GM18520 (cell line): ENCODE data around the gene KRTAP4-16.
"Not testable (repeated sequence)": the region's sequence is repeated elsewhere in the genome, so short reads cannot be mapped to it uniquely, and the experiment has no call there.

ENCODE experiments used
- ATAC-seq: cut with Tn5 transposase; IDR thresholded peaks from one replicate; pipeline ENCODE4 v1.9.1; 2021; ENCODE audit not compliant: unreplicated experiment

The KRTAP4-16 gene

DNA sequence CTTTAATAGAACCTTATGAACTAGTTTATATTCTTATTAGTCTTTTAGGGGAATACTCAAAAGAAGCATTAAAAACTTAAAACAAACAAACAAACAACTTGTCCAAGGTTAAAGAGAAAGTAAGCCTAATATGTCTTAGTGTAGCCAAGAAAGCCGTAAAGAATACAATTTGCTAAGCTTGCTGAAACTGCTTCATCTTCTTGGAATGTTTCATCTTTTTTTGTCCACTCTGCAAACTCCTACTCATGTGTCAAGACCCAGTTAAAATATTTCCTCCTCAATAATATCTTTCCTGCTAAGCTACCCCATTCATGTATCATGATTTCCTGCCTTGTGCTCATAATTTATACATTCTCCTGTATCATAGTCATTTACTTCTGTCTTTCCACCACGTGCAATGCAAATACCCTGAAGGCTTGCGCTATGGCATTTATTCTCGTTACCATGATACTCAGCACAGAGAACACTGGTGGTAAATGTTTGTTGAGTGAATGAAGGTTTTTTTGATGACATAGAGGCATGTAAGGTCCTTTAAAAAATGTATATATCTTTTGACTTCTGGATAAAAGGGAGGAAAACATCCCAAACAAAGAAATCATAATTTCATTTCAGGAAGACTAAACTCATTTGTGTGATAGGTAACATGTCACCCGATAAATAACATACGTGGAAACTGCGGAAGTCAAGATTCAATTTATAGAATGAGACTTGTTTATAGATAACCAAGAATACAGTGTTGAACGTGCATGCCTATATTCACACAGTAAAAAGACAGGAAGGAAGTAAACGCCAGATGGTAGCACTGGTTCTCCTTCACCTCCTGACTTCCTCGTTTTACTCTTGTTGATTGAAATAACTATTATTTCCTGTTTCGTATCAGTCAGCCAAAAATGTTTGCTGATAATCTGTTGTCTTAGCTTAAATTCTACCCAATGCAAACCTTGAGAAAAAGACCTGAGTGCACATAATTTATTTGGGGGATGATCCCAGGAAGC lies 18.0 kb upstream of the KRTAP4-16 start:
- not testable (repeated sequence) for ATAC-seq

DNA sequence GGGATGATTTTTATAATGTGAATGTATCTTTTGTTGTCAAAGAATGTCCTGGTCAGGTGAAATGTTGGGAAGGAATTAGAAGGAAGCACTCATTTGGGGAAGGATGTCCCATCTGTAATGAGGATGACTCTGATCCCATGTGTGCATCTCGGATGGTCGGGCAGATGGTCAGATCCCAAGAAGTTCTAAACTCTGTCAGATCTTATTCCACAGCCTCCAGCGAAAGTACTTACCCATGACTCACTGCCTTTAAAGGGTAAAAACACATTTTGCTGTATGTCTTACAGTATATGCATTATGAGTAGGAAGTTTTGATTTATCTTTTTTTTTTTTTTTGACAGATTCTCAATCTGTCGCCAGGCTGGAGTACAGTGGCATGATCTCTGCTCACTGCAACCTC lies 16.7 kb upstream of the KRTAP4-16 start:
- ATAC-seq = no peak

DNA sequence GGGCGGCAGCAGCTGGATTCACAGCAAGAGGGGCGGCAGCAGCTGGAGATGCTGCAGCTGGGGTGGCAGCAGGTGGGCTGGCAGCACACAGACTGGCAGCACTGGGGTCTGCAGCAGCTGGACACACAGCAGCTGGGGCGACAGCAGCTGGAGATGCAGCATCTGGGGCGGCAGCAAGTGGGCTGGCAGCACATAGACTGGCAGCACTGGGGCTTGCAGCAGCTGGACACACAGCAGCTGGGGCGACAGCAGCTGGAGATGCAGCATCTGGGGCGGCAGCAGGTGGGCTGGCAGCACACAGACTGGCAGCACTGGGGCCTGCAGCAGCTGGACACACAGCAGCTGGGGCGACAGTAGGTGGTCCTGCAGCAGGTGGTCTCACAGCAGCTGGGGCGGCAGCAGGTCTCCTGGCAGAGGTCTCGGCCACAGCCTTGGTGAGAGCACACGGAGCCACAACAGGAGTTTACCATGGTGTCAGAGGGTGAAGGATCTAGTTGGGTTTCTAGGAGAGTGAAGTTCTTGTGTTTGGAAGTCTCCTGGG lies 15.9 kb upstream of the KRTAP4-16 start, which contains the start of gene KRTAP4-11:
KRTAP4-11 (minus strand) TSS at position 528 of the 541 bp plus-strand sequence; CDS start at position 470, 58 bp downstream.
- ATAC-seq = not testable (repeated sequence)

DNA sequence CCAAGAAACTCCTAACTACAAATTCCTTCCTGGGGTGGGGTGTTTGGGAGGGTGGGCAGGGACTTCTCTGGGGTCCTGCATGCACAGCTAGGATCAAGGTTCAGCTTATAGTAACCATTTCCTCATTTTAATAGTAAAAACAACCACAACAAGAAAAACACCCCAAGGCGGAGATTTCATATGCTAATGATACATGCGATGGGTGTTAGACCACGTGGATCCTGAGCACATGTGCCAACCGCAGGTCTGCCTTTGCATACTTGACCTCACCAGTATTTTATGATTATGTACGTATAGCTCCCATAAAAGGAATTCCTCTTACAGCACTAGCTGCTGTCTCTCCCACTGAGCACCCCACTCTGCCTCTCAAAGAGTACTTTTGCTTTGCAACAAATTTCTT lies 14.3 kb upstream of the KRTAP4-16 start:
- ATAC-seq = no peak

DNA sequence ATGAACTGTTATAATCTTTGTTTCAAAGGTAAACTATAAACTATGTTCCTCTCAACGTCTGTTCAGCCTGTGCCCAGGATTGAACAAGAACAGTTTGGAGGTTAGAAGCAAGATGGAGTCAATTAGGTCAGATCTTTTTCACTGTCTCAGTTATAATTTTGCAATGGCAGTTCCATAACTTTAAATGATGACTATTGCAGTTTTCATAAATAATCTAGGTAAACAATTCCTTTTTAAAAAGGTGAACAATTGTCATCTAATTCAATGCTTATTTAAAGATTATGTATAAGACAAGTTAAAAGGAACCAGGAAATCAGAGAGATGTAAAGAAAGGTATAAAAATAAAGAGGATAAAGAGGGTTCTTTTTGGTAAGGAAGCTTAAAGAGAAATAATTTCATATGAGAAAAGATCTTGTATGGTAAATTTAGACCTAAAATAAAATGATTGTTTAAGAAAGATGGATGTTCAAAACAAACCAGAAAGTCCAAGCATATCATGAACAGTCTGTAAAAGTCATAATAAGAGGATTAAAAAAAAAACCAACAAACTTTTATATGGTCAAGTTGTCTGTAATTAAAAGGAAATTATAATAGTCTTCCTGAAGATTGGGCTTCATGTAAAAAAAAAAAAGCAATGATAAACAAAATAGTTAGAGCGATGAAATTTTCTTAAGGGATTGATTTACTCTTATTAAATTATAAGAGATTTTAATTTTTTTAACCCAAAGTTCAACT lies 9.3 kb upstream of the KRTAP4-16 start:
- no peak for ATAC-seq

DNA sequence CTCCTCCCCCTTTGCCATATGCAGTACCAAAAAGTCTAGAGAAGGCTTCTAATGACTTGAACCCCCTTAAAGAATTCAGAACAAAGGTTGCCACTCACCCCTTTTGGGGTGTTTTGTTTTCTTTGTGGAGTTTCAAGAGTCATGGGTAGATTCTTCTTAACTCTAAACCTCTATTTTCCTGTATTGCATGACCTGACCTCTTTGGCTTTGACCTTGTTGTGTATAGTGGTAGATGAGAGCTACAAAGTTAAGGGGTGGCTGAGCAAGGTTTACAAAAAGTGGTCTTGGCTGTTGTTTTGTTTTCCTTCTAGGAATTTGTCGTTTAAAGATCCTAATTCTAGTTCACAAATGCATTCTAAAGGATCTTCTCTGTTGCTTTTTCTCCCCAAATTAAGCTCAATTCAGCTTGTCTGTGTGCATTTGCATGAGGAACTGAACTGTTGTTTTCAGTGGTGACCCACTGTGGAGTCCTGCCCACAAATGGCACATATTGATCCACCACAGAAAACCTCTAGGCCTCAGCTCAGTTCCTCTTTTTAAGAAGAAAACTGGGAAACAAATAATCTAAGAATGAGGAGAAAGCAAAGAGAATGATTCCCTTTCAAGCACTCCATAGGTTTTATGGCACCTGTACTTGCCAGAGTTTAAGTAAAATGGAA lies 6.8 kb upstream of the KRTAP4-16 start:
- not testable (repeated sequence) for ATAC-seq

DNA sequence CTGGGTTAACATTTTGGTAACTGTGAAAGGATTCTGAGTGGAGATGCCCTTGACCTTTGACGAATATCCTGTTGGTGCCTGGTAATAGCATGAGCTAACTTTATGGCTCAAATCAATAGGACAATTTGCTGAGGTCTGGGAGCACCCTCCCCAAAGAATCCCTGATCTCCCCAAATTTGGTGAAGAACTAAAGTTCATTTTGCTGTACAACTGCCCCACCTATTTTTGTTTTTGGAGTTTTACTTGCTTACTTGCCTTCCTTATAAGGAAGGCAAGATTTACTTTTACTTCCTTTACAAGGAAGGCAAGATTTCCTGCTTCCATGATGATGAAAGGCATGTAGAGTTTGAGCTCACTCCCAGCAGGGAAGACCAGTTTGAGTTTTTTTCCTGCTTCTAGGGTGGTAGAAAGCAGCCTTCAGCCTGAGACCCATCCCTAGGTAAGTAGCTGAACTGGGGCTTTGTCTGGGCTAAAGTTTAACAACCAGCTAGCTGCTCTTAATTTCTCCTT lies 6.0 kb upstream of the KRTAP4-16 start:
- no peak for ATAC-seq

DNA sequence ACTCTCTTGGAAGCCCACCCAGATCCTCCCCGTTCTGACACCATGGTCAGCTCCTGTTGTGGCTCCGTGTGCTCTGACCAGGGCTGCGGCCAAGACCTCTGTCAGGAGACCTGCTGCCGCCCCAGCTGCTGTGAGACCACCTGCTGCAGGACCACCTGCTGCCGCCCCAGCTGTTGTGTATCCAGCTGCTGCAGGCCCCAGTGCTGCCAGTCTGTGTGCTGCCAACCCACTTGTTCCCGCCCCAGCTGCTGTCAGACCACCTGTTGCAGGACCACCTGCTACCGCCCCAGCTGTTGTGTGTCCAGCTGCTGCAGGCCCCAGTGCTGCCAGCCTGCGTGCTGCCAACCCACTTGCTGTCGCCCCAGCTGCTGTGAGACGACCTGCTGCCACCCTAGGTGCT lies 3.3 kb upstream of the KRTAP4-16 start, which contains the start of gene KRTAP4-9:
KRTAP4-9 (plus strand) TSS at position 43 of the 400 bp plus-strand sequence; CDS start at position 43, 0 bp downstream.
- ATAC-seq = not testable (repeated sequence)

DNA sequence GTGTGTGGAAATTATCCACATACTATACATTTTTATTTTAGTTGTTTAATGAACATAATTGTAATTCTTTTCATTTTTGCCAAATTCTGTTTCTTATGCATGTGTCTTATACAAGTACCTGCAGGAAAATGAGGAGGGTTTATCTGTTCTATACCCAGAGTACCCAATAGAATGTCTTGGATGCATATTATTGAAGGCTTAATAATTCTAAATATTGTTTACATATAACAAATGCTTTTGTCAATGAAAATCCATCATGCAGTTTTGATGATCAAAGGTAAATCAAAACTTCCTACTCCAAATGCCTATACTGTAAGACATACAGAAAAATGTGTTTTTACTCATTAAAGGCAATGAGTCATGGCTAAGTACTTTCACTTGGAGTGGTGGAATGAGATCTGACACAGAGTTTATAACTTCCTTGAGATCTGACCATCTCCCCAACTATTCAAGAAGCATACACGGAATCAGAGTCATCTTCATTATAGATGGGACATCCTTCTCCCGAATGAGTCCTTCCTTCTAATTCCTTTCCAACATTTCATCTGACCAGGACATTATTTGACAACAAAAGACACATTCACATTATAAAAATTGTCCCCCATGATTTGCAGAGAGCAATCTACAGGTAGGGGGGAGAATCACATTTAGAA lies 2.5 kb upstream of the KRTAP4-16 start:
- ATAC-seq = not testable (repeated sequence)

DNA sequence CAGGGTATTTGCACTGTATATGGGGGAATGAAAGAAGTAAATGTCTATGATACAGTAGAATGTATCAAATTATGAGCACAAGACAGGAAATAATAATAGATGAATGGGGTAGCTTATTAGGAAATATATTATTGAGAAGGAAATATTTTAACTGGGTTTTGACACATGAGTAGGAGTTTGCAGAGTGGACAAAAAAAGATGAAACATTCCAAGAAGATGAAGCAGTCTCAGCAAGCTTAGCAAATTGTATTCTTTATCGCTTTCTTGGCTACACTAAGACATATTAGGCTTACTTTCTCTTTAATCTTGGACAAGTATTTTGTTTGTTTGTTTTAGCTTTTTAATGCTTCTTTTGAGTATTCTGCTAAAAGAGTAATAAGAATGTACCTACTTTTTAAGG lies 1.9 kb upstream of the KRTAP4-16 start:
- ATAC-seq = no peak

DNA sequence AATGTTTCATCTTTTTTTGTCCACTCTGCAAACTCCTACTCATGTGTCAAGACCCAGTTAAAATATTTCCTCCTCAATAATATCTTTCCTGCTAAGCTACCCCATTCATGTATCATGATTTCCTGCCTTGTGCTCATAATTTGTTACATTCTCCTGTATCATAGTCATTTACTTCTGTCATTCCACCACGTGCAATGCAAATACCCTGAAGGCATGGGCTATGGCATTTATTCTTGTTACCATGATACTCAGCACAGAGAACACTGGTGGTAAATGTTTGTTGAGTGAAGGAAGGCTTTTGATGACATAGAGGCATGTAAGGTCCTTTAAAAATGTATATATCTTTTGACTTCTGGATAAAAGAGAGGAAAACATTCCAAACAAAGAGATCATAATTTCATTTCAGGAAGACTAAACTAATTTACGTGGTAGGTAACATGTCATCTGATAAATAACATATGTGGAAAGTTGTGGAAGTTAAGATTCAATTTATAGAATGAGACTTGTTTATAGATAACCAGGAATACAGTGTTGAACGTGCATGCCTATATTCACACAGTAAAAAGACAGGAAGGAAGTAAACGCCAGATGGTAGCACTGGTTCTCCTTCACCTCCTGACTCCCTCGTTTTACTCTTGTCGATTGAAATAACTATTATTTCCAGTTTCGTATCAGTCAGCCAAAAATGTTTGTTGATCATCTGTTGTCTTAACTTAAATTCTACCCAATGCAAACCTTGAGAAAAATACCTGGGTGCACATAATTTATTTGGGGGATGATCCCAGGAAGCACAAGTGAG lies 2.1 kb downstream of the KRTAP4-16 start:
- not testable (repeated sequence) for ATAC-seq

DNA sequence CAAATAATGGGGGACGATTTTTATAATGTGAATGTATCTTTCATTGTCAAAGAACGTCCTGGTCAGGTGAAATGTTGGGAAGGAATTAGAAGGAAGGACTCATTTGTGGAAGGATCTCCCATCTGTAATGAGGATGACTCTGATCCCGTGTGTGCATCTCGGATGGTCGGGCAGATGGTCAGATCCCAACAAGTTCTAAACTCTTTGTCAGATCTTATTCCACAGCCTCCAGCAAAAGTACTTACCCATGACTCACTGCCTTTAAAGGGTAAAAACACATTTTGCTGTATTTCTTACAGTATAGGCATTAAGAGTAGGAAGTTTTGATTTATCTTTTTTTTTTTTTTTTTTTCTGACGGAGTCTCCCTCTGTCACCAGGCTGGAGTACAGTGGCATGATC lies 3.5 kb downstream of the KRTAP4-16 start:
- ATAC-seq = no peak

DNA sequence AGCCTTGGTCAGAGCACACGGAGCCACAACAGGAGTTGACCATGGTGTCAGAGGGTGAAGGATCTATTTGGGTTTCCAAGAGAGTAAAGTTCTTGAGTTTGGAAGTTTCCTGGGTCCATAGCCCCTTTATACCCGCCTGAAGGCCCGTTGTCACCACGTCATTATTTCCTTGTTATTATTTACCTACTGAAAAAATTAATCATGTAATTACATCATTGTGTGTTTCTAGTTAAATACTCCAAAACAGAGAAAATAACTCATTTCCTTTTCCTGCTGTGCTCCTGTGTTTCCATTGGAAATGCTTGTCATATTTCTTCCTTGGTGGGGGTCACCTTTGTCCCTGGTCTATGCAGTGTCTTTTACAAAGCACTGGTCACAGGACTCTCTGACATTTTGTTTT lies 4.0 kb downstream of the KRTAP4-16 start, which contains the start of gene KRTAP4-8:
KRTAP4-8 (minus strand) TSS at position 101 of the 400 bp plus-strand sequence; CDS start at position 43, 58 bp downstream.
- ATAC-seq = no peak

DNA sequence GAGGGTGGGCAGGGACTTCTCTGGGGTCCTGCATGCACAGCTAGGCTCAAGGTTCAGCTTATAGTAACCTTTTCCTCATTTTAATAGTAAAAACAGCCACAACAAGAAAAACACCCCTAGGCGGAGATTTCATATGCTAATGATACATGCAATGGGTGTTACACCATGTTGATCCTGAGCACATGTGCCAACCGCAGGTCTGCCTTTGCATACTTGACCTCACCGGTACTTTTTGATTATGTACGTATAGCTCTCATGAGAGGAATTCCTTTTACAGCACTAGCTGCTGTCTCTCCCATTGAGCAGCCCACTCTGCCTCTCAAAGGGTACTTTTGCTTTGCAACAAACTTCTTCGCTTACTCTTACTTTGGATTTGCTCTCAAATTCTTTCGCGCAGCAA lies 6.0 kb downstream of the KRTAP4-16 start:
- no peak for ATAC-seq

DNA sequence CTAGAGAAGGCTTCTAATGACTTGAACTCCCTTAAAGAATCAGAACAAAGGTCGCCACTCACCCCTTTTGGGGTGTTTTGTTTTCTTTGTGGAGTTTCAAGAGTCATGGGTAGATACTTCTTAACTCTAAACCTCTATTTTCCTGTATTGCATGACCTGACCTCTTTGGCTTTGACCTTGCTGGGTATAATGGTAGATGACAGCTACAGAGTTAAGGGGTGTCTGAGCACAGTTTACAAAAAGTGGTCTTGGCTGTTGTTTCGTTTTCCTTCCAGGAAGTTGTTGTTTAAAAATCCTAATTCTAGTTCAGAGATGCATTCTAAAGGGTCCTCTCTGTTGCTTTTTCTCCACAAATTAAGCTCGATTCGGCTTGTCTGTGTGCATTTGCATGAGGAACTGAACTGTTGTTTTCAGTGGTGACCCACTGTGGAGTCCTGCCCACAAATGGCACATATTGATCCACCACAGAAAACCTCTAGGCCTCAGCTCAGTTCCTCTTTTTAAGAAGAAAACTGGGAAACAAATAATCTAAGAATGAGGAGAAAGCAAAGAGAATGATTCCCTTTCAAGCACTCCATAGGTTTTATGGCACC lies 13.2 kb downstream of the KRTAP4-16 start:
- ATAC-seq = not testable (repeated sequence)

DNA sequence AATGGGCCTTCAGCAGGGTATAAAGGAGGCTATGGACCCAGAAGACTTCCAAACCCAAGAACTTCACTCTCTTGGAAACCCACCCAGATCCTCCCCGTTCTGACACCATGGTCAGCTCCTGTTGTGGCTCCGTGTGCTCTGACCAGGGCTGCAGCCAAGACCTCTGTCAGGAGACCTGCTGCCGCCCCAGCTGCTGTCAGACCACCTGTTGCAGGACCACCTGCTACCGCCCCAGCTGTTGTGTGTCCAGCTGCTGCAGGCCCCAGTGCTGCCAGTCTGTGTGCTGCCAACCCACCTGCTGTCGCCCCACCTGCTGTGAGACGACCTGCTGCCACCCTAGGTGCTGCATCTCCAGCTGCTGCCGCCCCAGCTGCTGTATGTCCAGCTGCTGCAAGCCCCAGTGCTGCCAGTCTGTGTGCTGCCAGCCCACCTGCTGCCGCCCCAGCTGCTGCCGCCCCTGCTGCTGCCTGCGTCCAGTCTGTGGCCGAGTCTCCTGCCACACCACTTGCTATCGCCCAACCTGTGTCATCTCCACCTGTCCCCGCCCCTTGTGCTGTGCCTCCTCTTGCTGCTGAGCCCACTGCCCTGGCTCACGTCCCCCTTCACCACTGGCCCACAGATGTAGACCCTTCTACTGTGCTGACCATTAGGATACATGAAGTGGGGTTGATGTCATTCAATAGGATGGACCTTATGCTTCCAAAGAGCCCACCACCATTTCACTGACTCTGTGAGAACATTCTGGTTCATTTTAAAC lies 17.7 kb downstream of the KRTAP4-16 start, which contains the start of gene KRTAP4-7:
KRTAP4-7 (plus strand) TSS at position 51 of the 757 bp plus-strand sequence; CDS start at position 108, 57 bp downstream.
- not testable (repeated sequence) for ATAC-seq

DNA sequence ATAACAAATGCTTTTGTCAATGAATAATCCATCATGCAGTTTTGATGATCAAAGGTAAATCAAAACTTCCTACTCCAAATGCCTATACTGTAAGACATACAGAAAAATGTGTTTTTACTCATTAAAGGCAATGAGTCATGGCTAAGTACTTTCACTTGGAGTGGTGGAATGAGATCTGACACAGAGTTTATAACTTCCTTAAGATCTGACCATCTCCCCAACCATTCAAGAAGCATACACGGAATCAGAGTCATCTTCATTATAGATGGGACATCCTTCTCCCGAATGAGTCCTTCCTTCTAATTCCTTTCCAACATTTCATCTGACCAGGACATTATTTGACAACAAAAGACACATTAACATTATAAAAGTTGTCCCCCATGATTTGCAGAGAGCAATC lies 18.6 kb downstream of the KRTAP4-16 start:
- ATAC-seq = not testable (repeated sequence)

DNA sequence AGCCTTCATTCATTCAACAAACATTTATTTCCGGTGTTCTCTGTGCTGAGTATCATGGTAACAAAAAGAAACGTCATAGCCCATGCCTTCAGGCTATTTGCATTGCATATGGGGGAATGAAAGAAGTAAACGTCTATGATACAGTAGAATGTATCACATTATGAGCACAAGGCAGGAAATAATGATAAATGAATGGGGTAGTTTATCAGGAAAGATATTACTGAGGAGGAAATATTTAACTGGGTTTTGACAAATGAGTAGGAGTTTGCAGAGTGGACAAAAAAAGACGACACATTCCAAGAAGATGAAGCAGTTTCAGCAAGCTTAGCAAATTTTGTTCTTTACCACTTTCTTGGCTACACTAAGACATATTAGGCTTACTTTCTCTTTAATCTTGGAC lies 19.4 kb downstream of the KRTAP4-16 start:
- no peak for ATAC-seq
